ENCODE data around the gene CMTM3.

GRCh38 chr16:66569827-66570405 is 34.6 kb upstream of the CMTM3 start:
- TF ChIP-seq POLR2A (IDR thresholded peaks at IDR 0.05) (no peak), CTCF (IDR thresholded peaks at IDR 0.05) (no peak)
